ENCODE measurements around the gene HEPN1.

HEPN1 gene

GRCh38 chr11:124930799-124931198 is 11.7 kb downstream of the HEPN1 start:
- TF ChIP-seq TCF12 (IDR thresholded peaks at IDR 0.05; ENCODE audit: low read depth) = no peak
- TF ChIP-seq TAF1 (IDR thresholded peaks at IDR 0.05; ENCODE audit: low read depth) = no peak
- no peak for TF ChIP-seq EGR1 (IDR thresholded peaks at IDR 0.05)
- no peak for TF ChIP-seq MAX (IDR thresholded peaks at IDR 0.05)
- no peak for TF ChIP-seq CREB1 (IDR thresholded peaks at IDR 0.05; ENCODE audit: low read depth)
- no peak for TF ChIP-seq FOXM1 (IDR thresholded peaks at IDR 0.05; ENCODE audit: borderline replicate concordance, low read depth)
- no peak for TF ChIP-seq REST (IDR thresholded peaks at IDR 0.05; ENCODE audit: low read depth)
- TF ChIP-seq RAD21 (IDR thresholded peaks at IDR 0.05; ENCODE audit: low read depth) = no peak
- TF ChIP-seq TEAD4 (IDR thresholded peaks at IDR 0.05) = no peak
- TF ChIP-seq ZBTB7A (IDR thresholded peaks at IDR 0.05; ENCODE audit: low read depth) = no peak
- TF ChIP-seq USF1 (IDR thresholded peaks at IDR 0.05) = no peak
- TF ChIP-seq YY1 (IDR thresholded peaks at IDR 0.05; ENCODE audit: low read depth) = no peak
- TF ChIP-seq EP300 (IDR thresholded peaks at IDR 0.05; ENCODE audit: borderline replicate concordance) = no peak

- no peak for TF ChIP-seq MAX (IDR thresholded peaks at IDR 0.05)
- no peak for TF ChIP-seq TEAD4 (IDR thresholded peaks at IDR 0.05)
- TF ChIP-seq CEBPB (IDR thresholded peaks at IDR 0.05) = no peak
- no peak for TF ChIP-seq TAF1 (IDR thresholded peaks at IDR 0.05; ENCODE audit: low read depth)
- no peak for TF ChIP-seq USF1 (IDR thresholded peaks at IDR 0.05)
- TF ChIP-seq YY1 (IDR thresholded peaks at IDR 0.05; ENCODE audit: low read depth) = no peak
- TF ChIP-seq REST (IDR thresholded peaks at IDR 0.05; ENCODE audit: low read depth) = no peak
- no peak for TF ChIP-seq EP300 (IDR thresholded peaks at IDR 0.05; ENCODE audit: borderline replicate concordance)
- TF ChIP-seq RAD21 (IDR thresholded peaks at IDR 0.05; ENCODE audit: low read depth) = no peak
- TF ChIP-seq ZBTB7A (IDR thresholded peaks at IDR 0.05; ENCODE audit: low read depth) = no peak
- no peak for TF ChIP-seq TCF12 (IDR thresholded peaks at IDR 0.05; ENCODE audit: low read depth)
- no peak for TF ChIP-seq EGR1 (IDR thresholded peaks at IDR 0.05)
- no peak for TF ChIP-seq NFIC (IDR thresholded peaks at IDR 0.05)
- no peak for TF ChIP-seq FOXM1 (IDR thresholded peaks at IDR 0.05; ENCODE audit: borderline replicate concordance, low read depth)
- TF ChIP-seq CREB1 (IDR thresholded peaks at IDR 0.05; ENCODE audit: low read depth) = no peak
Measured at GRCh38 chr11:124934862-124935547, 16.0 kb downstream of the HEPN1 start.

- TF ChIP-seq NFIC (IDR thresholded peaks at IDR 0.05) (no peak), TEAD4 (IDR thresholded peaks at IDR 0.05) (no peak), CREB1 (IDR thresholded peaks at IDR 0.05; ENCODE audit: low read depth) (no peak), CEBPB (IDR thresholded peaks at IDR 0.05) (no peak), EGR1 (IDR thresholded peaks at IDR 0.05) (no peak), MAX (IDR thresholded peaks at IDR 0.05) (no peak), YY1 (IDR thresholded peaks at IDR 0.05; ENCODE audit: low read depth) (no peak), TCF12 (IDR thresholded peaks at IDR 0.05; ENCODE audit: low read depth) (no peak), RAD21 (IDR thresholded peaks at IDR 0.05; ENCODE audit: low read depth) (no peak), ZBTB7A (IDR thresholded peaks at IDR 0.05; ENCODE audit: low read depth) (no peak), FOXM1 (IDR thresholded peaks at IDR 0.05; ENCODE audit: borderline replicate concordance, low read depth) (no peak), USF1 (IDR thresholded peaks at IDR 0.05) (no peak), TAF1 (IDR thresholded peaks at IDR 0.05; ENCODE audit: low read depth) (no peak), EP300 (IDR thresholded peaks at IDR 0.05; ENCODE audit: borderline replicate concordance) (no peak), REST (IDR thresholded peaks at IDR 0.05; ENCODE audit: low read depth) (no peak)
Measured at GRCh38 chr11:124935548-124936514, 16.8 kb downstream of the HEPN1 start, which contains the start of gene HEPACAM. Gene HEPACAM, minus strand, starts transcription at chr11:124936047. Its CDS starts 41 bp downstream, at chr11:124936006.
